Naive B cell (primary cell): ENCODE results near the gene JAK1. TPM values are rescaled to one million over a fixed set of nuclear protein-coding genes. Genes with fewer than 3 reads are reported as not detected.

Experiments
- ATAC-seq, 2 donors: fragments of 150-1000 bp; cut with Tn5 transposase; 2 replicates each; pipeline ENCODE4 v1.10.0; 2021; ENCODE audit warnings: low read depth in 2 of 2, mild to moderate bottlenecking in 2 of 2, moderate library complexity in 2 of 2
- DNase-seq: peaks from one replicate; pipeline ENCODE4 v3.0.0; 2022
- H3K27ac Mint-ChIP-seq, 6 donors: one replicate each; pipeline ENCODE4 v1.8.0; 2020 to 2022; ENCODE audit warnings: mild to moderate bottlenecking in 6 of 6, mixed read lengths in 6 of 6, moderate library complexity in 5 of 6, inconsistent platforms in 2 of 6
- H3K27me3 Mint-ChIP-seq, 3 donors: one replicate each; pipeline ENCODE4 v1.8.0; 2021 to 2022; ENCODE audit warnings: mixed read lengths in 3 of 3, mild to moderate bottlenecking in 1 of 3
- H3K36me3 Mint-ChIP-seq, 2 donors: one replicate each; pipeline ENCODE4 v1.8.0; 2020 to 2022; ENCODE audit warnings: mixed read lengths in 2 of 2, inconsistent platforms in 1 of 2, mild to moderate bottlenecking in 1 of 2
- H3K4me1 Mint-ChIP-seq, 3 donors: one replicate each; pipeline ENCODE4 v1.8.0; 2020 to 2022; ENCODE audit warnings: mixed read lengths in 3 of 3, inconsistent platforms in 1 of 3, mild to moderate bottlenecking in 1 of 3, moderate library complexity in 1 of 3
- H3K4me3 Mint-ChIP-seq, 8 donors: one replicate each; pipeline ENCODE4 v1.8.0; 2020 to 2022; ENCODE audit warnings: mild to moderate bottlenecking in 8 of 8, mixed read lengths in 8 of 8, moderate library complexity in 8 of 8, inconsistent platforms in 2 of 8
- H3K9me3 Mint-ChIP-seq, 7 donors: one replicate each; pipeline ENCODE4 v1.8.0; 2020 to 2022; ENCODE audit warnings: mixed read lengths in 7 of 7, mild to moderate bottlenecking in 5 of 7, inconsistent platforms in 2 of 7, moderate library complexity in 1 of 7
- polyA plus RNA-seq, 6 donors: library from polyadenylated mRNA; unstranded; fragments of 300-500 nt; fragmentation: Illumina TruSeq; gene quantifications; one replicate each; pipeline ENCODE4 v1.2.3, GENCODE V29; 2021; ENCODE audit warnings: low read depth in 6 of 6

JAK1 gene
- polyA plus RNA-seq, 6 donors from 2014 or later = 182 to 259 (median 194) TPM

DNA sequence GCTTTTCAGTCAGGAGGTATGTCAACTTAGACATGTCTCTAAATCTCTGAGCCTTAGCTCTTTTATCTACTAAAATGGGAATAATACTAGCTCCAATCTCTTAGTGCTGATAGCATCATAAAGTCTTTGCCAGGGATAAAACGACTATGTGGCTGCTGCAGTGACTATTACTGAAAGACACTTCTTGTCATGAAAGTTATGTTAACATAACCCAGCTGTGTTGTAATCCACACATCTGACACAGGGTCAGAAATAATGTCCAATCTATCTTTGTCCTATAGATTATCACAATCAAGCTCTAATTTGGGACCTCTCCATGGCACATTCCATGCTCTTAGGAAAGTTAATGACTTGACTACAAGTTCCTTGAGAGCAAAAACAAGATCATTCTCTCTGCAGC, 62.8 kb downstream of the JAK1 start:
- no peak for ATAC-seq

DNA sequence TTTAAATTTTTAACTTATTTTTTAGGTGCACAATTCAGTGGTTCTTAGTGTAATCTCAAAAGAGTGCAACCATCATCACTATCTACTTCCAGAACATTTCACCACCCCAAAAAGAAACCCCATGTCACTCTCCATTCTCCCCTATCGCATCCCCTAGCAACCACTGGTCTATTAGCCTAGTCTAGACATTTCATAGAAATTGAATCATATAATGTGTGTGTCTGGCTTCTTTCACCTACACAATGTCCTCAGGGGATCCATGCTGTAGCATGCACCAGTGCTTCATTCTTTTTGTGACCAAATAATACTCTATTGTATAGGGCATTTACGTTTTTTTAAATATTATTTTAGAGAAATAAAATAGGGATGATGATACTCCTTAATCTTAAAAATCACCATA, 64.7 kb downstream of the JAK1 start:
- H3K4me3 Mint-ChIP-seq = peak overlapping the region in 2 of 8 donors; percentile 8 to 11
- peak overlapping the region in 2 of 6 donors; percentile 50 to 64 for H3K27ac Mint-ChIP-seq
- no peaks in the 10 kb centered on the region for H3K27me3 Mint-ChIP-seq
- no peaks in the 10 kb centered on the region for H3K36me3 Mint-ChIP-seq
- H3K9me3 Mint-ChIP-seq = peaks cover 0 to 2% (median 0%) of the 10 kb centered on the region in 7 donors
- peaks cover 82 to 94% (median 84%) of the 10 kb centered on the region in 3 donors for H3K4me1 Mint-ChIP-seq
- ATAC-seq = no peak
- no peak for DNase-seq

More for the DNA sequence above, 62.8 kb downstream of the JAK1 start:
- H3K4me3 Mint-ChIP-seq = no peak overlapping the region
- peaks cover 80 to 93% (median 89%) of the 10 kb centered on the region in 3 donors for H3K4me1 Mint-ChIP-seq
- peak overlapping the region in 2 of 6 donors; percentile 22 to 79 for H3K27ac Mint-ChIP-seq
- DNase-seq = no peak
- H3K36me3 Mint-ChIP-seq = no peaks in the 10 kb centered on the region
- peaks cover 0 to 2% (median 0%) of the 10 kb centered on the region in 7 donors for H3K9me3 Mint-ChIP-seq
- no peaks in the 10 kb centered on the region for H3K27me3 Mint-ChIP-seq

DNA sequence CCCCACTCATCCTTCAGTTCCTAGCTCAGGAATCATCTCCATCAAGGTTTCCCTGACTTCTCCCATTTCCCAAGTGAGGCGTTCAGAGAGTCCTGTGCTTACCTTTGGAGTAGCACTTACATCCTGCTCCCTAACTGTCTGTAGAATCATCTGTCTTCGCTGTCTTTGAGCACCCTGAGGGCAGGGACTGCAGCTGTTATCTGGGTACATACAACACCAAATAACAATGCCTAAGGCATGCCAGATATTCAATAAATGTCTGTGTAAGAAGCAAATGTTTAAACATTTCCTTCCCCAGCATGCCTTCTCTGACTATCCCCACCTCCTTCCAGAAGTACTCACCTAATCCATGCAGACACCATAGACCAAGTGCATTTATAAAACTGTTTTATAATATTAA, 65.4 kb downstream of the JAK1 start:
- Mint-ChIP-seq H3K4me1 (peaks cover 84 to 94% (median 84%) of the 10 kb centered on the region in 3 donors), H3K27me3 (no peaks in the 10 kb centered on the region), H3K36me3 (no peaks in the 10 kb centered on the region), H3K4me3 (peak overlapping the region in 3 of 8 donors; percentile 7 to 73 (median 8)), H3K27ac (peak overlapping the region in 5 of 6 donors; percentile 33 to 72 (median 40)), H3K9me3 (no peaks in the 10 kb centered on the region)
- DNase-seq (no peak), ATAC-seq (no peak)

DNA sequence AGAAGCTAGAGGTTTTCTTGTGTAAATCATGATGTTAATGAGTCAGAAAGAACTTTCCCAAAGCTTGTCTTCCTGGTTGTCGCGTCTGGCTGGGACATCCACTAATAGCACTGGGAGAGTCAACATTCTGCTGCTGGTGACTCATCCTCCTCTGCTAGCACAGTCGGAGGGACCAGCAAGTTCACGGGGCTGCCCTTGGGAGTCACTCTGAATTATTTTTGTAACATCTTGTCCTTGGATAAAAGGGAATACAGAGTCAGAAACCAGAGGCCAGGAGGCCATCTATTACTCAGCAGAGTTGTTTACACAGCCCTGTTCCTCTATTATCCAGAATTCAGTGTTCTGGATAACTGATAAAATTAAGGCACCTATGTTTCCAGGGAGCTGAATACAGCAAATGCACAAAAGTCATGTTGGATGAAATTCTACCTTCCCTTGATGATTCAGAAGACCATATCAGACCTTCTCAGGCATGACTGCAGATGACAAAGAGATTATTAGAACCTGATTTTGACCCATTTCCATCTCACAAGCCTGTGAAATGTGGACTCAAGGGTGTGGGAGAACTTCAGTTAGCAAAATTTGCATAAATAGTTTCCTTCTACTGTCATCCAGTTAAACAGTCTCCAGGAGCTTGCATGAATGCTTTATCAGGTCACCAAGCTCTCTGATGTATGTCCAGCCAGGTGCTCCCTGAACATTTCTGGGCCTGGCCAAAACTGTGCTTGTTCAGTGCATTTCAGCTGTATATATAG, 68.1 kb downstream of the JAK1 start:
- Mint-ChIP-seq H3K27me3 (no peaks in the 10 kb centered on the region), H3K4me1 (peaks cover 85 to 97% (median 87%) of the 10 kb centered on the region in 3 donors), H3K27ac (peak overlapping the region in 3 of 6 donors; percentile 39 to 47 (median 42)), H3K36me3 (no peaks in the 10 kb centered on the region), H3K4me3 (peak overlapping the region in 3 of 8 donors; percentile 13 to 37 (median 30)), H3K9me3 (no peaks in the 10 kb centered on the region)
- ATAC-seq (peak; percentile 34 to 45), DNase-seq (no peak)

DNA sequence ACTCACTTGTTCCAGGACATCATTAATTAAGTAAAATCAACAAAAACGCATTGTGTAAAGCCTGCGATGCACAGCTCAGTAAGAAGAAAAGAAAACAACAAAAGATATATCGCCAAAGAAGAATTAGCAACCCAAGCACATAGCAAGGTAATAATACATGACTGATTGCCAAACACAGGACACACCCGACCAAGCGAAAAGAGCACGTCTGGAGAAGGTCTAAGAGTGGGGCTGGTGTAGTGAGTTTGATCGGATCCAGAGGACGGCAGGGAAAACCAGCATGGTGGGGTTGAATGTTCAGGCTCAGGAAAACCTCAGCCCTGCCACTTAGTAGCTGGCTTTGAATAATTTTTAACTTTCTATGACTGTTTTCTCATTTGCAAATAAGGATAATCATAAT, 69.8 kb downstream of the JAK1 start:
- Mint-ChIP-seq H3K4me1 (peaks cover 86 to 97% (median 89%) of the 10 kb centered on the region in 3 donors), H3K27ac (peak overlapping the region in 3 of 6 donors; percentile 28 to 91 (median 30)), H3K36me3 (no peaks in the 10 kb centered on the region), H3K27me3 (no peaks in the 10 kb centered on the region), H3K9me3 (no peaks in the 10 kb centered on the region), H3K4me3 (peak overlapping the region in 4 of 8 donors; percentile 13 to 78 (median 29))
- DNase-seq (no peak), ATAC-seq (no peak)

DNA sequence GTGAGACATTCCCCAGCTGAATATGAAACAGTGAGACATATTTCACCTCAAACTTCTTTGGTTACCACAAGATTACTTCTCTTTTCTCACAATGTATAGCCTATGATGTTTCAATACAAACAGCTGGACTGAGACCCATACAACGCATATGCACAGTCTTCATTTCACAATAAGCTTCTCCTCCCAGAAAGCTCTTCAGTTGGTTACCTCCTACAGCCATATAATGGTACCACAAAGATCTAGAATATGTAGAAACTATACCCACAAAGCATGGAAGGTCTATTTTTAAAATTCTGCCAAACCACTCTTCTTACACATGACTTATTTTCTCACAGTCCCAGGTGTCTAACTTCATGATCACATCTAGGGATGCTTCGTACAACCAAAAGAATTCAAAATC, 70.8 kb downstream of the JAK1 start:
- ATAC-seq (peak; percentile 73 to 74), DNase-seq (peak; percentile 21)
- Mint-ChIP-seq H3K27ac (peak overlapping the region in 1 of 6 donors; percentile 4), H3K27me3 (no peaks in the 10 kb centered on the region), H3K9me3 (no peaks in the 10 kb centered on the region), H3K36me3 (no peaks in the 10 kb centered on the region), H3K4me3 (peak overlapping the region in 7 of 8 donors; percentile 0 to 68 (median 43)), H3K4me1 (peaks cover 86 to 97% (median 89%) of the 10 kb centered on the region in 3 donors)

DNA sequence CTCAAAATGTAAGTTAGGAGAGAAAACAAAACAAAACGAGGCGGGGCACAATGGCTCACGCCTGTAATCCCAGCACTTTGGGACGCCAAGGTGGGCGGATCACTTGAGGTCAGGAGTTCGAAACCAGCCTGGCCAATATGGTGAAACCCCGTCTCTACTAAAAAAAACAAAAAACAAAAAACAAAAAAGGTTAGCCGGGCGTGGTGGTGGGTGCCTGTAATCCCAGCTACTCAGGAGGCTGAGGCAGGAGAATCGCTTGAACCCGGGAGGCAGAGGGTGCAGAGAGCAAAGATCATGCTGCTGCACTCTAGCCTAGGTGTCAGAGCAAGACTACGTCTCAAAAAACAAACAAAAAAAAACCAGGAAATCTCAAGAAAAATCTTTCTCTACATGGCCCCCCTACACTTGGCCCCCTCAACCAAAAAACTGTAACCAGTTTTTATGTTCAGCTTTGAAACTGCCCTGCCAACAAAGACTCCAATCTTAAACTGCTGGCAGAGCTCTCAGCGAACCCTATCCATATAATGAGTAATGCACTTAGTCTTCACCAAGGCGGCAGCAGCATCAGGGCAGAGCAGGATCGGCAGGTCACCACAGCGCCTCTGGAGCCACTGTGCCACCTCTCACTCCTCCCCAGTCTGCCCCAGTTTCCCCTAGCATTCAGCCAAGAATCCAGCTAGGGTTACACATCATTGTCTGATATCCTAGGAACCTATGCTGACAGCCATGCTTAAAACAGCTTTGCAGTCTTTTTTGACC, 71.7 kb downstream of the JAK1 start:
- Mint-ChIP-seq H3K27ac (peak overlapping the region in 2 of 6 donors; percentile 27 to 32), H3K9me3 (no peaks in the 10 kb centered on the region), H3K4me3 (peak overlapping the region in 6 of 8 donors; percentile 7 to 47 (median 26)), H3K36me3 (no peaks in the 10 kb centered on the region), H3K4me1 (peaks cover 84 to 97% (median 89%) of the 10 kb centered on the region in 3 donors), H3K27me3 (no peaks in the 10 kb centered on the region)
- DNase-seq (no peak), ATAC-seq (no peak)

DNA sequence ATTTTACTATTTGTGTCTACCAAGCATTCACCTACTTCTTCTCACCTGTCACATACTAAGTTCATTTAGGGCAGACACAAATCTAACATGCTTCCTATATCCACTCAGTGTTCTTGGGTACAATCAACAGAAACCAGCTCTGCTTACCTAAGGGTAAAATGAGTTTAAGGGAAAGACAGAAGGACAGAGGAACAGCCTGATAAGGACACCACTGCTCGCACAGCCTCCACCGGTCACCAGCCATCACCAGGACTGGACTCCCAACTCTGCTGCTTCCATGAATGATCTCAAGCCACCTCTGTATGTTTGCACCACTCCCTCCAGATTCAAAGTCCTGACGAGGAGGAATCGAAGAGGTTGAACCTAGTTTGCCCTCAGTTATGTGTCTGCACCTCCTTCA, 72.4 kb downstream of the JAK1 start:
- H3K27me3 Mint-ChIP-seq = no peaks in the 10 kb centered on the region
- ATAC-seq = no peak
- H3K27ac Mint-ChIP-seq = peak overlapping the region in 4 of 6 donors; percentile 3 to 76 (median 35)
- no peaks in the 10 kb centered on the region for H3K36me3 Mint-ChIP-seq
- H3K4me3 Mint-ChIP-seq = peak overlapping the region in 4 of 8 donors; percentile 7 to 47 (median 30)
- H3K9me3 Mint-ChIP-seq = no peaks in the 10 kb centered on the region
- no peak for DNase-seq
- H3K4me1 Mint-ChIP-seq = peaks cover 82 to 97% (median 89%) of the 10 kb centered on the region in 3 donors

DNA sequence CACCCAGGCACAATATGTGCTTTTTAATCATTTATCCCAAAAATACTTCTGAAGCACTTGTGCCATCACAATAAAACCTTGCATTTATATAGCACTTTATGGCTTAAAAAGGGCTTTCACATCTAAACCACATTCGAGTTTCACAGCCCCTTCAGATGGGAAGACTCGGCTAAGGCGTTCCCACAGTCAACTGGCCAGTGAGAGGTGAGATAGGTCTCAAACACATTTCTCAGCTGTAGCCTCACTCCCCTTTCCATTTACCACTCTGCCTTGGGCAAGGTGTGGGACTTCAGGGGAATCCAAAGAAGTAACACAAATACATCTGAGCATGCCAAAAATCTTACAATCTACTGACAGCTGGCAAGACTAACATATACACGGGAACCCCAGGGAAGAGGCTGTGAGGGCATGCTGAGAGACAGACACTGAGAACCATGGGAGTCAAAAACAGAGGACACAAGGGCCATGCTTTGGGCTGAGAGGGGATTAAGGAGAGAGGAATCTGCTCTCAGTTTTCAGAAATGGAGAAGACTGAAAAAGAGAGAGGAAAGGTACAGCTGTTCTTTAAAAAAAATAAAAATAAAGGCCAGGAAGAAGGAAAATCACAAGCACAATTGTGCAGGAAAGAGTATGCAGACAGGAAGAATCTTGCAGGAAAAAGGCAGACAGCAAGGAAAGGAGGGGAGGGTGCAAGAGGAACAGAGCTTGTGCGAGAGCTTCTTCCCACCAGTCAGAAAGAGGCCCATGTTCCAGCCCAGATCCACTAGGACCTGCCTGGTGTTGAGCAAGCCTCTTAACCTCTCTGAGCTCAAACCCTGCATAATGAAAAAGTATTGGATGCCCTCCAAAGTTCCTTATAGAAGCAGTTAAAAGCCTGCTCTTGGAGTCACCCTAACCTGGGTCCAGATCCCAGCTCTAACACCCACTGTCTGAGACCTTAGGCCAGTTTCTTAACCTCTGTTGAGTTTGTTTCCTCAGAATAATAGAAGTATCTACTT, 73.5 kb downstream of the JAK1 start:
- DNase-seq (no peak), ATAC-seq (no peak)
- H3K27ac Mint-ChIP-seq = peak overlapping the region in 5 of 6 donors; percentile 14 to 85 (median 78)
- no peaks in the 10 kb centered on the region for H3K27me3 Mint-ChIP-seq
- no peaks in the 10 kb centered on the region for H3K9me3 Mint-ChIP-seq
- peak overlapping the region in 6 of 8 donors; percentile 0 to 73 (median 48) for H3K4me3 Mint-ChIP-seq
- H3K4me1 Mint-ChIP-seq = peaks cover 76 to 99% (median 99%) of the 10 kb centered on the region in 3 donors
- H3K36me3 Mint-ChIP-seq = no peaks in the 10 kb centered on the region

DNA sequence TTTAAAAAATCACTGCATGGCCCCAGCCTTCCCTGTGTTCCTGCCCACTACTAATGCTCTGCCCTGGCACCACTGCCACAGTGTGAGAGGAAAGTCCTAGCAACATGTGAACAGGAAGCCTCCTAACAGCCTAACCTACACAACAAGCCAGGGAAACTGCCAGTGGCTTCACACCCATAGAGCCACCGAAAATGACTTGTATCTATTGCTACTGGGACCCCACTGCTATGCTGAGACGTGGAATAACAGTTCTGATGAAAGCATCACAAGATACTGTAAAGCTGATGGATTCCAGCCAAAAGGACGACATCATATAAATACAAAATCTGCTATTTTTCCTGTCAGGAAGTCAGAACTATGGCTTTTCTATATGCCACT, 74.9 kb downstream of the JAK1 start:
- DNase-seq (no peak), ATAC-seq (peak in 1 of 2 donors; percentile 18)
- Mint-ChIP-seq H3K9me3 (no peaks in the 10 kb centered on the region), H3K4me1 (peaks cover 77 to 99% (median 99%) of the 10 kb centered on the region in 3 donors), H3K27ac (peak overlapping the region in 5 of 6 donors; percentile 36 to 78 (median 49)), H3K4me3 (peak overlapping the region in 5 of 8 donors; percentile 20 to 55 (median 43)), H3K27me3 (no peaks in the 10 kb centered on the region), H3K36me3 (no peaks in the 10 kb centered on the region)

DNA sequence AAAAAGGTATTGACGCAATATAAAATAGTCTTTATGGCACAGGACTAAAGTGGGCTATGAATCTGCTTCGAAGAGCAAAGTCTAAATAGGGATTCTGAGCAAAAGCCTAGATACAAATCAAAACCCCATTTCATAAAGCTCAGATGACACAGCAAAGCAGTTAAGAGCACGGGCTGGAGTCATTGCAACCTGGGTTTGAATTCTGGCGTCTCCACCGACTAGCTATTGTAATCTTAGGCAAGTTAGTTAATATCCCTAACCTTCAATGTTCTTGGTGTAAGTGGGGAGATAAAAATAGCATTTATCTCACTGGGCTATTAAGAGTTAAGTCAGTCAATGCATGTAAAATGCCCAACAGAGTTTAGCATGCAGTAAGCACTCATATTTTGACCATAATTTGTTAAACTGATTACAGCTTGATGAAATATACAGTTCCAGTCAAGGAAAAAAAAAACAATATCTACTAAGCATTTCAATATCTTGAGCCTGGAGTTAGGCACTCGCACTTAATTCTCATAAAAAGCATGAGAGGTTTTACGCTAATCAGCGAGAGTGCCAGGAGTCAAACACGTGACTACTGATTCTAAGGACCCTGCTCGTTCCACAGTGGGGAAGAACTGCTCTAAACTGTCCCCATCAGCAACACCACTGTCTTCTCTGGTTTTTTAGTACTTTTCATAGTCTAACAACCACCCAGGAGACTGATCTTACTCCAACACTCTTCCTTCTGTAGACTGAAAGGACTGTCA, 75.5 kb downstream of the JAK1 start:
- Mint-ChIP-seq H3K27ac (peak overlapping the region in 5 of 6 donors; percentile 11 to 78 (median 49)), H3K27me3 (no peaks in the 10 kb centered on the region), H3K4me3 (peak overlapping the region in 6 of 8 donors; percentile 20 to 55 (median 40)), H3K9me3 (no peaks in the 10 kb centered on the region), H3K36me3 (no peaks in the 10 kb centered on the region), H3K4me1 (peaks cover 75 to 98% (median 96%) of the 10 kb centered on the region in 3 donors)
- ATAC-seq (no peak), DNase-seq (no peak)

DNA sequence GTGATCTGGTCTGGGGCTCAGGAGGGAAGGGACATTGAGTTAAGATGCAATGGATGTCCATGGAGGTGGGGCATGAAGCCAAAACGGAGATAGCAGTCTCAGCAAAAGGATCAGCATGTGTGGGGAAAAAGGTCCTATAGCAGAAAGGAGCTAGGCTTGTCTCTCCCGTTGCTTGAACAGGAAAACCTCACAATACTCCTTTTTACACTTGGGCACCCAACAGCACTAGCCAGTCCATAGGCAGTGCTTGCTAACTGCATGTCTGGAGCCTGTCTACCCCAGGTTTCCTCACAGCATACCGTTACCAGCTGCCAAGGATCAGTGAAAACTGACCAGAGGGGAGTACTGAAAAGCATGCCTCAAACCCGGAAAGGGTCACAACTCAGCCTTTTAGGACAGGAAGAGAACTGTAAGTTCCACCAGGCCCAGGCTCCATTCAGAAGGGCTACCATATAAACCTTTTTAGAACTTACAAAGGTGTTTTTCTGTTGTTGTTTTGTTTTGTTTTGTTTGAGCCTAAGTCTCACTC, 78.6 kb downstream of the JAK1 start:
- ATAC-seq = no peak
- Mint-ChIP-seq H3K27ac (peak overlapping the region in 5 of 6 donors; percentile 20 to 64 (median 50)), H3K4me3 (no peak overlapping the region), H3K27me3 (no peaks in the 10 kb centered on the region), H3K36me3 (peaks cover 0 to 7% of the 10 kb centered on the region in 2 donors), H3K4me1 (peaks cover 62 to 71% (median 68%) of the 10 kb centered on the region in 3 donors), H3K9me3 (no peaks in the 10 kb centered on the region)
- DNase-seq = no peak
